ENCODE results near the gene MRPL52.

MRPL52 gene

DNA sequence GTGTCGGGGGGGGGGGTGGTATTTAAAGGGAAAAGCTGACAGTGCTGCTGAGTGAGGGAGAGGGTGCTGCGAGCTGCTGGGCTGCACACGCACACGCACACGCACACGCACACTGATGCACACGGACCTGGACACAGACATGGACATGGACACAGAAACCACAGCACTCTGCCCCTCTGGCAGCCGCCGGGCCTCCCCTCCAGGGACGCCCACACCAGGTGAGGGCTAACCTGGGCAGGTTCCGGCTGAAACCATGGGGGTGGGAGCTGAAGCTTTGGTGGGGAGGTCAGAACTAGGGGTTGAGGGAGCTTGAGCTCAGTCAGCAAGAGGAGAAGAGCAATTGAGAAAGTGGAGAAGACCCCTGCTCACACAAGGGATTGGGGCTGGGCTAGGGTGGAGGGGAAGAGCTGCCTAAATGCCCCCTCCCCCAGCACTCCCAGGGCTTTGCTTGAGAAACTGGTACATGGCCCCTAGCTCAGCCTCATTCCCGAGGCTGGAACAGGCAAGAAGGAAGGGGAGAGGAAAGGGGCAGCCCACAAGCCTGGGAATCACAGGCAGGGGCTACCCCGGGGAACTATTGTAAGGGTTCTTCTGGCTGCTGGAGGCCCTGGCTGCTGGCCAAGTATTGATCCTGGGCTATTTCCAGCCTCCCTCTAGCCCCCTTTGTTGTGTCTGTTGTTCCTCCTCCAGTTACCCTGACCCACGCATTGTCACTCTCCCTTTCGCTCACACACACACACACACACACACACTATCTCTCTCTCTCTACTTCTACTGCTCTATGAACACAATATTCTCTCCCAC lies 53.7 kb downstream of the MRPL52 start, which contains the start of gene REM2:
Gene REM2 (plus strand): TSS at position 50 of the 804 bp plus-strand sequence. CDS start 66 bp downstream, at position 116.
- Histone ChIP-seq H4K20me1 (ENCODE audit: low read depth, low read length) (no peaks in the 10 kb centered on the region), H3K27me3 (ENCODE audit: low read length) (no peaks in the 10 kb centered on the region), H3K27ac (ENCODE audit: low read depth, low read length) (no peak within 1 kb of the TSS), H3F3A (ENCODE audit: insufficient read depth) (peaks cover 22% of the 10 kb centered on the region), H3K9me3 (ENCODE audit: insufficient read depth, low read length) (no peaks in the 10 kb centered on the region), H2AFZ (ENCODE audit: low read depth, low read length, severe bottlenecking) (no peak within 1 kb of the TSS), H3K79me2 (ENCODE audit: insufficient read depth, low read length) (no peaks in the 10 kb centered on the region), H3K9ac (ENCODE audit: low read length) (no peak within 1 kb of the TSS), H3K36me3 (ENCODE audit: low read length) (no peaks in the 10 kb centered on the region), H3K9me2 (replicated peaks; ENCODE audit: insufficient read depth, low read length) (no peaks in the 10 kb centered on the region), H3K4me2 (ENCODE audit: low read depth, low read length, poor library complexity, severe bottlenecking) (no peak within 1 kb of the TSS), H3K4me3 (ENCODE audit: insufficient read depth, low read length, poor library complexity, severe bottlenecking) (no peak within 1 kb of the TSS)
- TF ChIP-seq, protein P1, sequence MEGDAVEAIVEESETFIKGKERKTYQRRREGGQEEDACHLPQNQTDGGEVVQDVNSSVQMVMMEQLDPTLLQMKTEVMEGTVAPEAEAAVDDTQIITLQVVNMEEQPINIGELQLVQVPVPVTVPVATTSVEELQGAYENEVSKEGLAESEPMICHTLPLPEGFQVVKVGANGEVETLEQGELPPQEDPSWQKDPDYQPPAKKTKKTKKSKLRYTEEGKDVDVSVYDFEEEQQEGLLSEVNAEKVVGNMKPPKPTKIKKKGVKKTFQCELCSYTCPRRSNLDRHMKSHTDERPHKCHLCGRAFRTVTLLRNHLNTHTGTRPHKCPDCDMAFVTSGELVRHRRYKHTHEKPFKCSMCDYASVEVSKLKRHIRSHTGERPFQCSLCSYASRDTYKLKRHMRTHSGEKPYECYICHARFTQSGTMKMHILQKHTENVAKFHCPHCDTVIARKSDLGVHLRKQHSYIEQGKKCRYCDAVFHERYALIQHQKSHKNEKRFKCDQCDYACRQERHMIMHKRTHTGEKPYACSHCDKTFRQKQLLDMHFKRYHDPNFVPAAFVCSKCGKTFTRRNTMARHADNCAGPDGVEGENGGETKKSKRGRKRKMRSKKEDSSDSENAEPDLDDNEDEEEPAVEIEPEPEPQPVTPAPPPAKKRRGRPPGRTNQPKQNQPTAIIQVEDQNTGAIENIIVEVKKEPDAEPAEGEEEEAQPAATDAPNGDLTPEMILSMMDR (IDR thresholded peaks at IDR 0.05; ENCODE audit: insufficient read depth, low read length, poor library complexity, severe bottlenecking) = no peak
- TF ChIP-seq EZH2phosphoT487 (conservative IDR thresholded peaks at IDR 0.05; ENCODE audit: low read length) = no peak

DNA sequence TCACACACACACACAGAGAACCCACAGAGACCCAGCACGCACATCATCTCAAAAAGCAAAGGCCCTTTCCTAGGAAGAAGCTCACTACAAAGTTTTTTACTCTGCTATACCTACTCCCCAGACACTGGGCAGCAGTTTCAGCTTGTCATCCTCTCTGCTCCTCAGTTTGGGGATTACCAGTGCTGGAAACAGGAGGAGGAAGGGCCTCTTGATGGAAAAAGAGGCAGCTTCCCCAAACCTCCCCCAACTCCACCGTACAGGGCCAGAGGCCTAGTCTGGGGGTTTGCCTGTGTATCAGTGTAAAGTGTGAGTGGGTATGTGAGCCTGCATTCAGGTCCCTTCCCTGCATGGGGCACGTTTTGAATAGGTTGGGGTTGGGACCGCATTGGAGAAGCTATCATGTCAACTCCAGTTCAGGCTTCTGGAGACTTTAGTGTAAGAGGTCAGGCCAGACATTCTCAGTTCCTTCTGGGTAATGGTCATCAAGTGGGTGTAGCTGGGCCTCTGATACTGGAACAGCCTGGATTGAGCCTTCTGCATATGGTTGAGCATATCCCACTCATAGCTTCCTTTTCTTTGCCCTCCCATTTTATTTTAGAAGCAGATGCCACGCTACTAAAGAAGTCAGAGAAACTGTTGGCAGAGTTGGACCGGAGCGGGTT lies 54.5 kb downstream of the MRPL52 start:
- no peak overlapping the region for H2AFZ ChIP-seq (ENCODE audit: low read depth, low read length, severe bottlenecking)
- no peaks in the 10 kb centered on the region for H3K36me3 ChIP-seq (ENCODE audit: low read length)
- H3K9ac ChIP-seq (ENCODE audit: low read length) = no peak overlapping the region
- no peaks in the 10 kb centered on the region for H3K9me2 ChIP-seq (replicated peaks; ENCODE audit: insufficient read depth, low read length)
- TF ChIP-seq, protein P1 (IDR thresholded peaks at IDR 0.05; ENCODE audit: insufficient read depth, low read length, poor library complexity, severe bottlenecking) = no peak
- TF ChIP-seq EZH2phosphoT487 (conservative IDR thresholded peaks at IDR 0.05; ENCODE audit: low read length) = no peak
- H3K27ac ChIP-seq (ENCODE audit: low read depth, low read length) = no peak overlapping the region
- no peak overlapping the region for H3K4me2 ChIP-seq (ENCODE audit: low read depth, low read length, poor library complexity, severe bottlenecking)
- H3F3A ChIP-seq (ENCODE audit: insufficient read depth) = peaks cover 24% of the 10 kb centered on the region
- no peaks in the 10 kb centered on the region for H3K79me2 ChIP-seq (ENCODE audit: insufficient read depth, low read length)
- H4K20me1 ChIP-seq (ENCODE audit: low read depth, low read length) = no peaks in the 10 kb centered on the region
- H3K4me3 ChIP-seq (ENCODE audit: insufficient read depth, low read length, poor library complexity, severe bottlenecking) = no peak overlapping the region
- no peaks in the 10 kb centered on the region for H3K27me3 ChIP-seq (ENCODE audit: low read length)
- no peaks in the 10 kb centered on the region for H3K9me3 ChIP-seq (ENCODE audit: insufficient read depth, low read length)

Data from SU-DHL-6 (cell line).